IMR-90 (cell line): ENCODE data around the gene MAP3K1. TPM values are rescaled to one million over a fixed set of nuclear protein-coding genes. Genes with fewer than 3 reads are reported as not detected.

Experiments used
- ATAC-seq: fragments of 200-7000 bp; cut with Tn5 transposase; 2 replicates; pipeline ENCODE4 v1.9.1; 2020; ENCODE audit warnings: low read depth, mild to moderate bottlenecking, moderate library complexity
- BruUV-seq: library from RNA; stranded (reverse); fragments of 400-500 nt; replicated peaks from 2 replicates; lab custom pipeline; 2021; lab: Mats Ljungman, UMichigan
- CTCF ChIA-PET: fragments of 300-600 bp; formaldehyde crosslinking; extraction: SDS; loops from one replicate; lab custom pipeline; 2021; ENCODE audit warnings: antibody characterized with exemption; lab: Yijun Ruan, JAX
- POLR2A ChIA-PET: fragments of 300-600 bp; sonication (Branson Sonifier 250); formaldehyde crosslinking; loops from one replicate; lab custom pipeline; 2022; ENCODE audit warnings: antibody characterized with exemption; ENCODE audit not compliant: unreplicated experiment; lab: Charles Lee
- DNase-seq: peaks from one replicate; pipeline ENCODE4 v3.0.0; 2013
- H2AFZ ChIP-seq: replicated peaks from 2 replicates; pipeline ENCODE3; 2013; ENCODE audit warnings: low read length, mild to moderate bottlenecking; ENCODE audit not compliant: poor library complexity
- H2AK5ac ChIP-seq: 2 replicates; pipeline ENCODE4 v1.6.1; 2013; ENCODE audit warnings: low read depth, low read length, inconsistent platforms
- H2AK9ac ChIP-seq: replicated peaks from 2 replicates; pipeline ENCODE3; 2013; ENCODE audit warnings: mild to moderate bottlenecking, low read depth, low read length, moderate library complexity; ENCODE audit not compliant: poor library complexity
- H2BK120ac ChIP-seq: 2 replicates; pipeline ENCODE4 v1.6.1; 2013; ENCODE audit warnings: low read depth, low read length, inconsistent platforms
- H2BK15ac ChIP-seq: 3 replicates; pipeline ENCODE4 v1.6.1; 2013; ENCODE audit warnings: low read depth, low read length, inconsistent platforms
- H2BK20ac ChIP-seq: 2 replicates; pipeline ENCODE4 v1.6.1; 2013; ENCODE audit warnings: low read depth, mild to moderate bottlenecking, inconsistent platforms, low read length, moderate library complexity
- H2BK5ac ChIP-seq: 2 replicates; pipeline ENCODE4 v1.6.1; 2013; ENCODE audit warnings: mild to moderate bottlenecking, low read depth, low read length, inconsistent platforms; ENCODE audit not compliant: poor library complexity, severe bottlenecking
- H3K14ac ChIP-seq: replicated peaks from 2 replicates; pipeline ENCODE4 v1.6.1; 2013; ENCODE audit warnings: low read depth, low read length, inconsistent platforms
- H3K18ac ChIP-seq: 2 replicates; pipeline ENCODE4 v1.6.1; 2013; ENCODE audit warnings: low read depth, low read length, control low read depth
- H3K23ac ChIP-seq: 2 replicates; pipeline ENCODE4 v1.6.1; 2013; ENCODE audit warnings: low read depth, low read length, inconsistent platforms
- H3K27ac ChIP-seq: 2 replicates; pipeline ENCODE4 v1.5.1; 2013; ENCODE audit warnings: mild to moderate bottlenecking, control low read depth, low read length; ENCODE audit not compliant: insufficient read depth
- H3K27me3 ChIP-seq: 2 replicates; pipeline ENCODE4 v1.6.1; 2013; ENCODE audit warnings: low read length; ENCODE audit not compliant: control insufficient read depth, insufficient read depth
- H3K36me3 ChIP-seq: 2 replicates; pipeline ENCODE4 v1.6.1; 2013; ENCODE audit warnings: low read length, mixed read lengths; ENCODE audit not compliant: control insufficient read depth, insufficient read depth
- H3K4ac ChIP-seq: 2 replicates; pipeline ENCODE4 v1.6.1; 2013; ENCODE audit warnings: low read depth, low read length, inconsistent platforms
- H3K4me1 ChIP-seq: 2 replicates; pipeline ENCODE4 v1.6.1; 2013; ENCODE audit warnings: low read length, mixed read lengths; ENCODE audit not compliant: control insufficient read depth, insufficient read depth
- H3K4me2 ChIP-seq: 2 replicates; pipeline ENCODE4 v1.6.1; 2013; ENCODE audit warnings: low read depth, mild to moderate bottlenecking, control low read depth, low read length, moderate library complexity
- H3K4me3 ChIP-seq: 2 replicates; pipeline ENCODE4 v1.5.1; 2013; ENCODE audit warnings: low read depth, mild to moderate bottlenecking, control low read depth, low read length, moderate library complexity; ENCODE audit not compliant: insufficient read depth
- H3K56ac ChIP-seq: 2 replicates; pipeline ENCODE4 v1.6.1; 2013; ENCODE audit warnings: low read length, inconsistent platforms; ENCODE audit not compliant: insufficient read depth; ENCODE audit errors: extremely low read depth
- H3K79me1 ChIP-seq, 2 experiments: 2 replicates each; pipeline ENCODE4 v1.6.1; 2013; ENCODE audit warnings: low read length in 2 of 2, inconsistent platforms in 1 of 2, low read depth in 1 of 2
- H3K9ac ChIP-seq: 2 replicates; pipeline ENCODE4 v1.6.1; 2013; ENCODE audit warnings: low read depth, low read length, control low read depth
- H3K9me1 ChIP-seq: 2 replicates; pipeline ENCODE4 v1.6.1; 2013; ENCODE audit warnings: low read length, inconsistent platforms; ENCODE audit not compliant: insufficient read depth
- H3K9me3 ChIP-seq: 2 replicates; pipeline ENCODE4 v1.6.1; 2013; ENCODE audit warnings: low read length; ENCODE audit not compliant: control insufficient read depth, insufficient read depth
- H4K20me1 ChIP-seq: 2 replicates; pipeline ENCODE4 v1.6.1; 2013; ENCODE audit warnings: low read length, inconsistent platforms; ENCODE audit not compliant: insufficient read depth
- H4K5ac ChIP-seq: 2 replicates; pipeline ENCODE4 v1.6.1; 2013; ENCODE audit warnings: mild to moderate bottlenecking, low read depth, low read length, control low read depth
- H4K8ac ChIP-seq, 2 experiments: 2 replicates each; pipeline ENCODE4 v1.6.1; 2013; ENCODE audit warnings: low read depth in 2 of 2, low read length in 2 of 2, control low read depth in 1 of 2, inconsistent platforms in 1 of 2
- H4K91ac ChIP-seq: 2 replicates; pipeline ENCODE4 v1.6.1; 2013; ENCODE audit warnings: low read depth, low read length, inconsistent platforms; ENCODE audit not compliant: insufficient read depth
- MAFK ChIP-seq: IDR thresholded peaks from 2 replicates; pipeline ENCODE4 v1.6.1; 2012; ENCODE audit warnings: low read depth, low read length, improper control_type of control experiment
- MXI1 ChIP-seq: IDR thresholded peaks from 2 replicates; pipeline ENCODE4 v1.6.1; 2012; ENCODE audit warnings: low read depth, mild to moderate bottlenecking, low read length, moderate library complexity, borderline replicate concordance
- NFE2L2 ChIP-seq: fragments of 150-350 bp; IDR thresholded peaks from 2 replicates; pipeline ENCODE4 v1.6.1; 2016; ENCODE audit warnings: low read depth, mild to moderate bottlenecking, low read length
- POLR2A ChIP-seq: IDR thresholded peaks from 2 replicates; pipeline ENCODE4 v1.6.1; 2012; ENCODE audit warnings: mild to moderate bottlenecking, low read depth, low read length
- whole genome bisulfite sequencing, 2 experiments: methylation state at CpG; one replicate each; pipeline versions ENCODE4 v1.1.5 to v1.1.7; 2013; ENCODE audit warnings: missing lambda C conversion rate in 2 of 2; ENCODE audit not compliant: insufficient read length in 1 of 2; ENCODE audit errors: extremely low coverage in 2 of 2; 5-methylcytosine and 5-hydroxymethylcytosine counted together
- dilution Hi-C: fragments of 300-500 bp; cut with HindIII; formaldehyde crosslinking; loops from one replicate; pipeline ENCODE4 v1.14.3; 2018; ENCODE audit warnings: low sequenced_read_pairs; ENCODE audit not compliant: unreplicated experiment
- in situ Hi-C: fragments of 300-500 bp; cut with MboI; formaldehyde crosslinking; loops from 3 replicates; pipeline ENCODE4 v1.14.3; 2019; ENCODE audit warnings: low sequenced_read_pairs, inconsistent platforms, mixed read lengths
- intact Hi-C: fragments of 100-400 bp; cut with micrococcal nuclease; formaldehyde crosslinking; loops from 2 replicates; pipeline ENCODE4 v1.10.0; 2022
- polyA plus RNA-seq, 3 experiments: library from polyadenylated mRNA; depleted of rRNA; stranded (reverse); fragments of >200 nt; gene quantifications; 2 replicates each; pipeline ENCODE4 v1.2.3, GENCODE V29; 2012; ENCODE audit warnings: low replicate concordance in 1 of 3
- total RNA-seq: library from RNA; depleted of rRNA; stranded (reverse); fragments of >200 nt; gene quantifications from 2 replicates; pipeline ENCODE4 v1.2.3, GENCODE V29; 2012
- TF ChIP-seq, protein P1 (sequence below): fragments of 150-350 bp; IDR thresholded peaks from 2 replicates; pipeline ENCODE4 v1.6.1; 2016; ENCODE audit warnings: low read depth, mild to moderate bottlenecking, low read length, moderate library complexity, borderline replicate concordance

The MAP3K1 gene
- total and polyA plus RNA-seq, 2 of the 4 experiments (the other 2 are of a cell fraction) = 3.8 to 18.8 TPM

- ChIA-PET POLR2A (interaction anchor here (0.6 kb wide), 1 partner anchor 1215 kb away, joined by 3 read pairs; no protein-coding TSS in a partner anchor), CTCF (no interaction called here)
- Histone ChIP-seq H3K18ac (0 out of 2 replicates have a peak overlapping the region, but pooled peaks have one; percentile 8), H3K14ac (0 out of 2 replicates have a peak overlapping the region, but pooled peaks have one; percentile 37), H2AFZ (peak overlapping the region; percentile 90), H3K9me3 (no peaks in the 10 kb centered on the region), H3K23ac (peak overlapping the region; percentile 44), H2BK120ac (peak overlapping the region; percentile 44), H3K9ac (peak overlapping the region; percentile 73), H4K20me1 (peaks cover 5% of the 10 kb centered on the region; the same call in 1 of the 2 replicates), H2BK5ac (no peak overlapping the region), H3K79me1 (peaks cover 5% of the 10 kb centered on the region in 2 experiments; a peak in 2 of 4 replicates), H3K4me1 (peaks cover 3% of the 10 kb centered on the region; the same call in 1 of the 2 replicates), H3K36me3 (no peaks in the 10 kb centered on the region), H2BK20ac (peak overlapping the region; percentile 48; the same call in 1 of the 2 replicates), H4K91ac (peak overlapping the region; percentile 44; the same call in 1 of the 2 replicates), H2AK9ac (peak overlapping the region; percentile 46), H3K27me3 (no peaks in the 10 kb centered on the region), H3K4me2 (peak overlapping the region; percentile 40), H4K5ac (peak overlapping the region; percentile 57), H2AK5ac (0 out of 2 replicates have a peak overlapping the region, but pooled peaks have one; percentile 8), H3K56ac (0 out of 2 replicates have a peak overlapping the region, but pooled peaks have one; percentile 5), H3K4ac (peak overlapping the region; percentile 77), H3K4me3 (peak overlapping the region; percentile 99), H2BK15ac (no peak overlapping the region), H3K9me1 (0 out of 2 replicates have a peak, but pooled peaks cover 2% of the 10 kb centered on the region), H4K8ac (peak overlapping the region; percentile 10 to 77), H3K27ac (peak overlapping the region; percentile 39)
- no TSS peak for BruUV-seq
- 8% methylated on average over 8 of the region's 31 CpGs; no CpG with 5 or more reads in 1 of the 2 experiments for WGBS, 2 experiments
- intact Hi-C loops = loop anchor here (2.0 kb wide), 1 partner anchor 190 kb away; no protein-coding TSS in a partner anchor
- DNase-seq (no peak), ATAC-seq (no peak)
- dilution Hi-C loops = no loop called here
- no peak for TF ChIP-seq MXI1
- TF ChIP-seq, protein P1, sequence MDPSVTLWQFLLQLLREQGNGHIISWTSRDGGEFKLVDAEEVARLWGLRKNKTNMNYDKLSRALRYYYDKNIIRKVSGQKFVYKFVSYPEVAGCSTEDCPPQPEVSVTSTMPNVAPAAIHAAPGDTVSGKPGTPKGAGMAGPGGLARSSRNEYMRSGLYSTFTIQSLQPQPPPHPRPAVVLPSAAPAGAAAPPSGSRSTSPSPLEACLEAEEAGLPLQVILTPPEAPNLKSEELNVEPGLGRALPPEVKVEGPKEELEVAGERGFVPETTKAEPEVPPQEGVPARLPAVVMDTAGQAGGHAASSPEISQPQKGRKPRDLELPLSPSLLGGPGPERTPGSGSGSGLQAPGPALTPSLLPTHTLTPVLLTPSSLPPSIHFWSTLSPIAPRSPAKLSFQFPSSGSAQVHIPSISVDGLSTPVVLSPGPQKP = no peak
- TF ChIP-seq POLR2A = no peak
- no peak for TF ChIP-seq MAFK
- TF ChIP-seq NFE2L2 = no peak
- in situ Hi-C loops = no loop called here
Observed at GRCh38 chr5:56814361-56814962, 887 bp upstream of the MAP3K1 start.
